Peyer's patch (tissue), 4 donors: Measurements from ENCODE around the gene DCST1.

Experiments
- POLR2A ChIP-seq, 2 donors: fragments of 450-650 bp; IDR thresholded peaks; one replicate each; pipeline ENCODE4 v1.5.1; 2017; ENCODE audit warnings: antibody characterized with exemption in 2 of 2, mild to moderate bottlenecking in 2 of 2, moderate library complexity in 2 of 2
- TF ChIP-seq, protein P1 (sequence below), 6 experiments: fragments of 450-650 bp in 4 of 6; fragments of 200-600 bp in 2 of 6; sonication (generic) in 1 of 6; IDR thresholded peaks; one replicate each; pipeline ENCODE4 v1.5.1; 2017 to 2019; ENCODE audit warnings: antibody characterized with exemption in 6 of 6, mild to moderate bottlenecking in 3 of 6, moderate library complexity in 1 of 6

DNA sequence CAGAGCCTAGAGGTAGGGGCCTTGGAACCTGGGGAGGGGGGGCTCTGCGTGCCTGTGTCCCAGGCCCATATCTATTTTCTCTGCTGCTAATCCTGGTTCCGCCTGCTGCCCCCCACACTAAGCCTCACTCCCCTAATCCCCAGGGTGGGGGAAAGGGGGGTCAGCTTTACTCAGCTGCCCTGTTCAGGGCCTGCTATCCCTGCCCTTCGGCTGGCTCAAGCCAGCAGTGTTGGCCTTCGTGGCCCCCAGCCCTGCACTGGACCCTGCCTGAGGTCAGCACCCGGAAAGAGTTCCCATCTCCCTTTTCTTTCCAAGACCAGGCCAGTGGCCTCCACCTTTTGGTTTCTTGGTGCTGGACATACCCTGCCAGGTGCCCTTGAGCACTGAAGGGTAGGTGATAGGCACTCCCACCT, 22.6 kb upstream of the DCST1 start:
- no peak for TF ChIP-seq POLR2A (IDR thresholded peaks at IDR 0.05)
- TF ChIP-seq, protein P1, sequence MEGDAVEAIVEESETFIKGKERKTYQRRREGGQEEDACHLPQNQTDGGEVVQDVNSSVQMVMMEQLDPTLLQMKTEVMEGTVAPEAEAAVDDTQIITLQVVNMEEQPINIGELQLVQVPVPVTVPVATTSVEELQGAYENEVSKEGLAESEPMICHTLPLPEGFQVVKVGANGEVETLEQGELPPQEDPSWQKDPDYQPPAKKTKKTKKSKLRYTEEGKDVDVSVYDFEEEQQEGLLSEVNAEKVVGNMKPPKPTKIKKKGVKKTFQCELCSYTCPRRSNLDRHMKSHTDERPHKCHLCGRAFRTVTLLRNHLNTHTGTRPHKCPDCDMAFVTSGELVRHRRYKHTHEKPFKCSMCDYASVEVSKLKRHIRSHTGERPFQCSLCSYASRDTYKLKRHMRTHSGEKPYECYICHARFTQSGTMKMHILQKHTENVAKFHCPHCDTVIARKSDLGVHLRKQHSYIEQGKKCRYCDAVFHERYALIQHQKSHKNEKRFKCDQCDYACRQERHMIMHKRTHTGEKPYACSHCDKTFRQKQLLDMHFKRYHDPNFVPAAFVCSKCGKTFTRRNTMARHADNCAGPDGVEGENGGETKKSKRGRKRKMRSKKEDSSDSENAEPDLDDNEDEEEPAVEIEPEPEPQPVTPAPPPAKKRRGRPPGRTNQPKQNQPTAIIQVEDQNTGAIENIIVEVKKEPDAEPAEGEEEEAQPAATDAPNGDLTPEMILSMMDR (IDR thresholded peaks at IDR 0.05): no peak
